Ramos (cell line): ENCODE data around the gene PLEKHF1.
"Not testable (repeated sequence)": the region's sequence is repeated elsewhere in the genome, so short reads cannot be mapped to it uniquely, and the experiment has no call there.

Experiments used
- in situ Hi-C: fragments of 300-500 bp; cut with MboI; formaldehyde crosslinking; loops from one replicate; pipeline ENCODE4 v1.14.3; 2022; ENCODE audit warnings: low sequenced_read_pairs; ENCODE audit not compliant: unreplicated experiment

Gene PLEKHF1

GRCh38 chr19:29663861-29664752 lies 1.2 kb upstream of the PLEKHF1 start:
- in situ Hi-C loops: no loop called here

GRCh38 chr19:29664753-29665214 lies 477 bp upstream of the PLEKHF1 start:
- in situ Hi-C loops: no loop called here

- in situ Hi-C loops: no loop called here
Measured at GRCh38 chr19:29665826-29666577, 741 bp downstream of the PLEKHF1 start.

- in situ Hi-C loops: no loop called here
Measured at GRCh38 chr19:29666578-29667386, 1.5 kb downstream of the PLEKHF1 start.

GRCh38 chr19:29667387-29667783 lies 2.1 kb downstream of the PLEKHF1 start:
- in situ Hi-C loops: no loop called here

DNA sequence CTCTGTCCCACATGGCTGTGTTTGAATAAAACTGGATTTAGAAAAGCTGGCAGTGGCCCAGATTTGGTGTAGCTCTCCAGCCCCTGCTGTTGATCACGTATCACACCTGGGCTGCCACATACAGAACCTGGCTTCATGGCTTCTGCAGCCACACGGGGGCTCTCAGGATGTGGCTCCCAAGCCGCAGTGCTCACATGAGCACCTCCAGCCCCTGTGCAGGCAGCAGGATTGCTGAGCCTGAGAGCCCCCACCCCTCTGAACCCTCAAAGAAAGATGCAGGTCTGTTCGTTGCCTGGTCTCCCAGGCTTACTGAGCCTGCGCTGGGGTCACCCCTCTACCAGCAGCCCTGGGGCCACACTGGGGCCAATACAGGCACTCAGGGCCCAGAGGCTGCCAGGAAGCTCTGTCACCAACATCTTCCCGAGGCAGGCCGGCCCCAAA lies 2.7 kb downstream of the PLEKHF1 start:
- in situ Hi-C loops: no loop called here

- in situ Hi-C loops: no loop called here
Measured at GRCh38 chr19:29668746-29669609, 3.7 kb downstream of the PLEKHF1 start.

DNA sequence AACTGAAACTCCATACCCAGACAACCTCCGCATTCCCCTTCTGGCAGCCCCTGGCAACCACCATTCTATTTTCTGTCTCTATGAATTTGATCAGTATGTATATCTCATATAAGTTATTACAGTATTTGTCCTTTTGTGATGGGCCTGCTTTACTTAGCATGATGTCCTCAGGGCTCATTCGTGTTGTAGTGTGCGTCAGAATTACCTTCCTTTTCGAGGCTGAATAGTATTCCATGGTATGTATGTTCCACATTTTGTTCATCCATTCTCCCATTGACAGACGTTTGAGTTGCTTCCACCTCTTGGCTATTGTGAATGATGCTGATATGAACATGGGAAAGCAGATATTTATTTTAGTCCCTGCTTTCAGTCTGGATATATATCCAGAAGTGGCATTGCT lies 5.0 kb downstream of the PLEKHF1 start:
- in situ Hi-C loops: no loop called here

GRCh38 chr19:29671026-29671392 lies 5.7 kb downstream of the PLEKHF1 start:
- in situ Hi-C loops: not testable (repeated sequence)

DNA sequence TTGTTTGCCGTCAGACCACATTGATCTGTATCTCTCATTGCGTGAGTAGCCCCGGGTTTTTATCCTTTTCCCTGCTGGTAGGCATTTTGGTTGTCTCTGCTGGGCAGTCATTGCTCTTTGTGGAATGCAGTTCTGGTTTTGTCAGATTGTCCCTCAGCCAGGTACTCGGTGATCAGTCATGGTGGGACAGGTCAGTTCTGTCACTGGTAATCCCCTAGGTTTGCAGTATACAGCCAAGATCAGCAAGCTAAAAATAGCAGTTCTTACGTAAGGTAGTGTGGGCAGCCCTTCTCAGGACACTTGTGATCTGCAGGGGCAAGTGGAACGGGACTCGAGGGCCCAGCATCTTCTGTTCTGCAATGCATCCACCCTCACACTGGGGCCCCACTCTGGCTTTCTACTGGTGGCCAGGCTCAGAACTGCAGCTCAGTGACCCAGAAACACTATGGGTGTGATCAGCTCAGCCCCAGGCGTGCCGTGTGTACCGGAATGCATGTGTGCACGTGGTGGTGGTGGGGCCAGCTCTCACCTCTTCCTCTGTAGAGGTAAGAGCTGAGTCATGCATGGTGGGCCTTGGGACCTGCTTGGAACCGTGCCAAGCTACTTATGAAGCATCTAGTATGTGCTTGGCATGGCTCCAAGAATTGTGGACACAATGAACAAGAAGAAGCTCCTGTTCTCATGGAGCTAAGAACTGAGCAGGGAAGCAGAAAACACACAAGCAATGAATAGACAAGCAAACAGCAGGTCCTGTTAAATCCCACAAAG lies 6.3 kb downstream of the PLEKHF1 start:
- in situ Hi-C loops: no loop called here

GRCh38 chr19:29672319-29672932 lies 7.2 kb downstream of the PLEKHF1 start:
- in situ Hi-C loops: no loop called here

- in situ Hi-C loops: no loop called here
Measured at GRCh38 chr19:29672933-29673336, 7.7 kb downstream of the PLEKHF1 start.

DNA sequence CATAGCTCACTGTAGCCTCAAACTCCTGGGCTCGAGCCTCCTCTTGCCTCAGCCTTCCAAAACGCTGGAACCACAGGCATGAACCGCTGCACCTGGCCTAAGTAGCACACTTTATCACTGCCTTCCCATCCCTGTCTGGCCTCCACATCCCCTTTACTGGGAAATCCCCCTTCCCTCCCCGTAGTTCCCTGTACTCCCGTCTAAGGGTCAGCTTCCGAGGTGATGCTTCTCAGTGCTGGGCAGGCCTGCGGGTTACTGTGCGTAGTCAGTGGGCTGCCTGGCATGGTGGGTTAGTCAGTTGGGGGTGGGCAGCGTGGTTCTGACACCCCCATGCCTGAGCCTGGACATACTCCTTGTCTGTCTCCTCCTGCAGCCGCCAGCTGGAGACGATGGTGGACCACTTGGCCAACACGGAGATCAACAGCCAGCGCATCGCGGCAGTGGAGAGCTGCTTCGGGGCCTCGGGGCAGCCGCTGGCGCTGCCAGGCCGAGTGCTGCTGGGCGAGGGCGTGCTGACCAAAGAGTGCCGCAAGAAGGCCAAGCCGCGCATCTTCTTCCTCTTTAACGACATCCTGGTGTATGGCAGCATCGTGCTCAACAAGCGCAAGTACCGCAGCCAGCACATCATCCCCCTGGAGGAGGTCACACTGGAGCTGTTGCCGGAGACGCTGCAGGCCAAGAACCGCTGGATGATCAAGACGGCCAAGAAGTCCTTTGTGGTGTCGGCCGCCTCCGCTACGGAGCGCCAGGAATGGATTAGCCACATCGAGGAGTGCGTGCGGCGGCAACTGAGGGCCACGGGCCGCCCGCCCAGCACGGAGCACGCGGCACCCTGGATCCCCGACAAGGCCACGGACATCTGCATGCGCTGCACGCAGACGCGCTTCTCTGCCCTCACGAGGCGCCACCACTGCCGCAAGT lies 8.4 kb downstream of the PLEKHF1 start:
- in situ Hi-C loops: no loop called here

DNA sequence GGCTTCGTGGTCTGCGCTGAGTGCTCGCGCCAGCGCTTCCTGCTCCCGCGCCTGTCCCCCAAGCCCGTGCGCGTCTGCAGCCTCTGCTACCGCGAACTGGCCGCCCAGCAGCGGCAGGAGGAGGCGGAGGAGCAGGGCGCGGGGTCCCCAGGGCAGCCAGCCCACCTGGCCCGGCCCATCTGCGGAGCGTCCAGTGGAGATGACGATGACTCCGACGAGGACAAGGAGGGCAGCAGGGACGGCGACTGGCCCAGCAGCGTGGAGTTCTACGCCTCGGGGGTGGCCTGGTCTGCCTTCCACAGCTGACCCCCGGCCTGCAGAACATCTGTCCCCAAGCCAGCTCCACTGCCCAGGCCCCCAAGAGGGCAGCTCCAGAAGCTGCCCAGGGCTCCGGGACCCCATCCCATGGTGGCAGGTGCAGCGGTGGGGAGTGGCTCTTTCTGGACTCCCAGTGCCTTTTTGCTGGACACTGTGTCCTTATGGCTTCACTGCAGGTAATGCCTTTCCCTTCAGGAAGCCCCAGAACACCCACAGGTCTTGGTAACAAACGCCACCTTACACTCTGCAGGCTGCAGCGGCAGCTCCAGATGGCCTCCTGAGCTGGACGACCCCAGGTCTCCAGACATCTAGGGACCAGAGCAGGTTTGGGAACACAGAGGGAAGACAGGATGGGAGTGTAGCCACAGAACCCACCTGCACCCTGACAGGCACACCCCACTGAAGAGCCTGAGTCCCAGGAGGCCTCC lies 9.3 kb downstream of the PLEKHF1 start:
- in situ Hi-C loops: no loop called here

GRCh38 chr19:29675120-29675649 lies 9.9 kb downstream of the PLEKHF1 start:
- in situ Hi-C loops: no loop called here

- in situ Hi-C loops: no loop called here
Measured at GRCh38 chr19:29675650-29676186, 10.5 kb downstream of the PLEKHF1 start.
